ENCODE results near the gene MTHFSD.

DNA sequence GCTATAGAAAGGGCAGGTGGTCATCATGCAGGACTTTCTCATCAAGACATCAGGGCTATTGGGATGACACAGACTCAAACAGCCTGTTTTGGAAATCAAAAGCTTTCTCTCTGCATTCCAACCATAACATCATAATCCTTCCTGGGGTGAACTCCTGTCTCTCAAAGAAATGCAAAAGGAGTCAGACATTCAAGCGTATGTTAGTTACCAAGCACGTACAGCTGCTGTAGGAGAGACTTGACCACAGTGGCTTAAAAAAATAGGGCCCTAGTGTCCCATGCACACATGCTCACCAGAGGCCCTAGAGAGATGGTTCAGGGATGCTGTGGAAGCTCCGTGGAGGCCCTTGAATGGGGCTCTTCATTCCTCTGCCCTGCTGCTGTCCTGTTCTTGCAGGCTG lies 69.3 kb downstream of the MTHFSD start:
- TF ChIP-seq ZNF121 (CRISPR knock-in tag; IDR thresholded peaks at IDR 0.05) (no peak), GTF2I (CRISPR knock-in tag; conservative IDR thresholded peaks at IDR 0.05) (no peak), SOX15 (CRISPR knock-in tag; IDR thresholded peaks at IDR 0.05) (no peak)
- TF ChIP-seq, protein P1, sequence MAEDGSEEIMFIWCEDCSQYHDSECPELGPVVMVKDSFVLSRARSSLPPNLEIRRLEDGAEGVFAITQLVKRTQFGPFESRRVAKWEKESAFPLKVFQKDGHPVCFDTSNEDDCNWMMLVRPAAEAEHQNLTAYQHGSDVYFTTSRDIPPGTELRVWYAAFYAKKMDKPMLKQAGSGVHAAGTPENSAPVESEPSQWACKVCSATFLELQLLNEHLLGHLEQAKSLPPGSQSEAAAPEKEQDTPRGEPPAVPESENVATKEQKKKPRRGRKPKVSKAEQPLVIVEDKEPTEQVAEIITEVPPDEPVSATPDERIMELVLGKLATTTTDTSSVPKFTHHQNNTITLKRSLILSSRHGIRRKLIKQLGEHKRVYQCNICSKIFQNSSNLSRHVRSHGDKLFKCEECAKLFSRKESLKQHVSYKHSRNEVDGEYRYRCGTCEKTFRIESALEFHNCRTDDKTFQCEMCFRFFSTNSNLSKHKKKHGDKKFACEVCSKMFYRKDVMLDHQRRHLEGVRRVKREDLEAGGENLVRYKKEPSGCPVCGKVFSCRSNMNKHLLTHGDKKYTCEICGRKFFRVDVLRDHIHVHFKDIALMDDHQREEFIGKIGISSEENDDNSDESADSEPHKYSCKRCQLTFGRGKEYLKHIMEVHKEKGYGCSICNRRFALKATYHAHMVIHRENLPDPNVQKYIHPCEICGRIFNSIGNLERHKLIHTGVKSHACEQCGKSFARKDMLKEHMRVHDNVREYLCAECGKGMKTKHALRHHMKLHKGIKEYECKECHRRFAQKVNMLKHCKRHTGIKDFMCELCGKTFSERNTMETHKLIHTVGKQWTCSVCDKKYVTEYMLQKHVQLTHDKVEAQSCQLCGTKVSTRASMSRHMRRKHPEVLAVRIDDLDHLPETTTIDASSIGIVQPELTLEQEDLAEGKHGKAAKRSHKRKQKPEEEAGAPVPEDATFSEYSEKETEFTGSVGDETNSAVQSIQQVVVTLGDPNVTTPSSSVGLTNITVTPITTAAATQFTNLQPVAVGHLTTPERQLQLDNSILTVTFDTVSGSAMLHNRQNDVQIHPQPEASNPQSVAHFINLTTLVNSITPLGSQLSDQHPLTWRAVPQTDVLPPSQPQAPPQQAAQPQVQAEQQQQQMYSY (CRISPR knock-in tag; IDR thresholded peaks at IDR 0.05): no peak
- TF ChIP-seq, protein P2, sequence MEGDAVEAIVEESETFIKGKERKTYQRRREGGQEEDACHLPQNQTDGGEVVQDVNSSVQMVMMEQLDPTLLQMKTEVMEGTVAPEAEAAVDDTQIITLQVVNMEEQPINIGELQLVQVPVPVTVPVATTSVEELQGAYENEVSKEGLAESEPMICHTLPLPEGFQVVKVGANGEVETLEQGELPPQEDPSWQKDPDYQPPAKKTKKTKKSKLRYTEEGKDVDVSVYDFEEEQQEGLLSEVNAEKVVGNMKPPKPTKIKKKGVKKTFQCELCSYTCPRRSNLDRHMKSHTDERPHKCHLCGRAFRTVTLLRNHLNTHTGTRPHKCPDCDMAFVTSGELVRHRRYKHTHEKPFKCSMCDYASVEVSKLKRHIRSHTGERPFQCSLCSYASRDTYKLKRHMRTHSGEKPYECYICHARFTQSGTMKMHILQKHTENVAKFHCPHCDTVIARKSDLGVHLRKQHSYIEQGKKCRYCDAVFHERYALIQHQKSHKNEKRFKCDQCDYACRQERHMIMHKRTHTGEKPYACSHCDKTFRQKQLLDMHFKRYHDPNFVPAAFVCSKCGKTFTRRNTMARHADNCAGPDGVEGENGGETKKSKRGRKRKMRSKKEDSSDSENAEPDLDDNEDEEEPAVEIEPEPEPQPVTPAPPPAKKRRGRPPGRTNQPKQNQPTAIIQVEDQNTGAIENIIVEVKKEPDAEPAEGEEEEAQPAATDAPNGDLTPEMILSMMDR (IDR thresholded peaks at IDR 0.05): no peak
- TF ChIP-seq, protein P3, sequence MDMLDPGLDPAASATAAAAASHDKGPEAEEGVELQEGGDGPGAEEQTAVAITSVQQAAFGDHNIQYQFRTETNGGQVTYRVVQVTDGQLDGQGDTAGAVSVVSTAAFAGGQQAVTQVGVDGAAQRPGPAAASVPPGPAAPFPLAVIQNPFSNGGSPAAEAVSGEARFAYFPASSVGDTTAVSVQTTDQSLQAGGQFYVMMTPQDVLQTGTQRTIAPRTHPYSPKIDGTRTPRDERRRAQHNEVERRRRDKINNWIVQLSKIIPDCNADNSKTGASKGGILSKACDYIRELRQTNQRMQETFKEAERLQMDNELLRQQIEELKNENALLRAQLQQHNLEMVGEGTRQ (CRISPR knock-in tag; IDR thresholded peaks at IDR 0.05): no peak
- TF ChIP-seq, protein P4, sequence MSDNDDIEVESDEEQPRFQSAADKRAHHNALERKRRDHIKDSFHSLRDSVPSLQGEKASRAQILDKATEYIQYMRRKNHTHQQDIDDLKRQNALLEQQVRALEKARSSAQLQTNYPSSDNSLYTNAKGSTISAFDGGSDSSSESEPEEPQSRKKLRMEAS (CRISPR knock-in tag; IDR thresholded peaks at IDR 0.05): no peak
- TF ChIP-seq, protein P5, sequence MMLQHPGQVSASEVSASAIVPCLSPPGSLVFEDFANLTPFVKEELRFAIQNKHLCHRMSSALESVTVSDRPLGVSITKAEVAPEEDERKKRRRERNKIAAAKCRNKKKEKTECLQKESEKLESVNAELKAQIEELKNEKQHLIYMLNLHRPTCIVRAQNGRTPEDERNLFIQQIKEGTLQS (CRISPR knock-in tag; conservative IDR thresholded peaks at IDR 0.05): no peak
- TF ChIP-seq, protein P6, sequence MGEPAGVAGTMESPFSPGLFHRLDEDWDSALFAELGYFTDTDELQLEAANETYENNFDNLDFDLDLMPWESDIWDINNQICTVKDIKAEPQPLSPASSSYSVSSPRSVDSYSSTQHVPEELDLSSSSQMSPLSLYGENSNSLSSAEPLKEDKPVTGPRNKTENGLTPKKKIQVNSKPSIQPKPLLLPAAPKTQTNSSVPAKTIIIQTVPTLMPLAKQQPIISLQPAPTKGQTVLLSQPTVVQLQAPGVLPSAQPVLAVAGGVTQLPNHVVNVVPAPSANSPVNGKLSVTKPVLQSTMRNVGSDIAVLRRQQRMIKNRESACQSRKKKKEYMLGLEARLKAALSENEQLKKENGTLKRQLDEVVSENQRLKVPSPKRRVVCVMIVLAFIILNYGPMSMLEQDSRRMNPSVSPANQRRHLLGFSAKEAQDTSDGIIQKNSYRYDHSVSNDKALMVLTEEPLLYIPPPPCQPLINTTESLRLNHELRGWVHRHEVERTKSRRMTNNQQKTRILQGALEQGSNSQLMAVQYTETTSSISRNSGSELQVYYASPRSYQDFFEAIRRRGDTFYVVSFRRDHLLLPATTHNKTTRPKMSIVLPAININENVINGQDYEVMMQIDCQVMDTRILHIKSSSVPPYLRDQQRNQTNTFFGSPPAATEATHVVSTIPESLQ (CRISPR knock-in tag; IDR thresholded peaks at IDR 0.05): no peak
- TF ChIP-seq, protein P7, sequence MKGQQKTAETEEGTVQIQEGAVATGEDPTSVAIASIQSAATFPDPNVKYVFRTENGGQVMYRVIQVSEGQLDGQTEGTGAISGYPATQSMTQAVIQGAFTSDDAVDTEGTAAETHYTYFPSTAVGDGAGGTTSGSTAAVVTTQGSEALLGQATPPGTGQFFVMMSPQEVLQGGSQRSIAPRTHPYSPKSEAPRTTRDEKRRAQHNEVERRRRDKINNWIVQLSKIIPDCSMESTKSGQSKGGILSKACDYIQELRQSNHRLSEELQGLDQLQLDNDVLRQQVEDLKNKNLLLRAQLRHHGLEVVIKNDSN (CRISPR knock-in tag; IDR thresholded peaks at IDR 0.05): no peak
- TF ChIP-seq, protein P8, sequence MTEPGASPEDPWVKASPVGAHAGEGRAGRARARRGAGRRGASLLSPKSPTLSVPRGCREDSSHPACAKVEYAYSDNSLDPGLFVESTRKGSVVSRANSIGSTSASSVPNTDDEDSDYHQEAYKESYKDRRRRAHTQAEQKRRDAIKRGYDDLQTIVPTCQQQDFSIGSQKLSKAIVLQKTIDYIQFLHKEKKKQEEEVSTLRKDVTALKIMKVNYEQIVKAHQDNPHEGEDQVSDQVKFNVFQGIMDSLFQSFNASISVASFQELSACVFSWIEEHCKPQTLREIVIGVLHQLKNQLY (CRISPR knock-in tag; IDR thresholded peaks at IDR 0.05): no peak

Measured in WTC11 (cell line).